Karpas-422 (cell line): ENCODE data around the gene GRIN3B. TPM values are rescaled to one million over a fixed set of nuclear protein-coding genes. Genes with fewer than 3 reads are reported as not detected.
A peak's percentile ranks its signal among the peaks of the same experiment; 100 is the strongest.

Experiments used
- DNase-seq: peaks from one replicate; pipeline ENCODE4 v3.0.0-alpha.2; 2015
- H2AFZ ChIP-seq: fragments of 200-600 bp; sonication (generic); 2 replicates; pipeline ENCODE4 v1.6.1; 2014; ENCODE audit warnings: antibody characterized with exemption, low read length, mixed read lengths
- H3K27ac ChIP-seq: fragments of 200-600 bp; sonication (generic); 2 replicates; pipeline ENCODE4 v1.5.1; 2014; ENCODE audit warnings: mild to moderate bottlenecking, low read length, moderate library complexity
- H3K27me3 ChIP-seq: fragments of 200-600 bp; sonication (generic); 2 replicates; pipeline ENCODE4 v1.6.1; 2014; ENCODE audit warnings: low read length, mixed read lengths
- H3K36me3 ChIP-seq: fragments of 200-600 bp; sonication (generic); 2 replicates; pipeline ENCODE4 v1.6.1; 2014; ENCODE audit warnings: low read length, mixed read lengths; ENCODE audit not compliant: insufficient read depth
- H3K4me1 ChIP-seq: fragments of 200-600 bp; sonication (generic); 2 replicates; pipeline ENCODE4 v1.6.1; 2014; ENCODE audit warnings: mild to moderate bottlenecking, low read length, mixed read lengths
- H3K4me2 ChIP-seq: fragments of 200-600 bp; sonication (generic); 2 replicates; pipeline ENCODE4 v1.6.1; 2014; ENCODE audit warnings: low read length, low read depth, mild to moderate bottlenecking; ENCODE audit not compliant: poor library complexity, severe bottlenecking
- H3K4me3 ChIP-seq: fragments of 200-600 bp; sonication (generic); 2 replicates; pipeline ENCODE4 v1.5.1; 2014; ENCODE audit warnings: mild to moderate bottlenecking, antibody characterized with exemption, low read length, mixed read lengths
- H3K79me2 ChIP-seq: fragments of 200-600 bp; sonication (generic); 2 replicates; pipeline ENCODE4 v1.6.1; 2014; ENCODE audit warnings: mild to moderate bottlenecking, low read length, mixed read lengths
- H3K9ac ChIP-seq: fragments of 200-600 bp; sonication (generic); 2 replicates; pipeline ENCODE4 v1.6.0; 2014; ENCODE audit warnings: low read length
- H3K9me2 ChIP-seq: fragments of 200-600 bp; sonication (generic), shearing (Covaris generic); replicated peaks from 2 replicates; pipeline ENCODE4 v1.6.0; 2014; ENCODE audit warnings: mild to moderate bottlenecking, low read length, moderate library complexity; ENCODE audit not compliant: insufficient read depth
- H3K9me3 ChIP-seq: fragments of 300-700, 200-600 bp; sonication (generic); 2 replicates; pipeline ENCODE4 v1.6.1; 2014; ENCODE audit warnings: low read length, mixed read lengths
- H4K20me1 ChIP-seq: fragments of 200-600 bp; sonication (generic); 2 replicates; pipeline ENCODE4 v1.6.1; 2014; ENCODE audit warnings: mild to moderate bottlenecking, antibody characterized with exemption, low read length, low read depth; ENCODE audit not compliant: insufficient read depth
- total RNA-seq: library from RNA; depleted of rRNA; stranded (reverse); fragments of >200 nt; shearing (Covaris generic); gene quantifications from 2 replicates; pipeline ENCODE4 v1.2.3, GENCODE V29; 2014; ENCODE audit warnings: low replicate concordance

The GRIN3B gene
- total RNA-seq, 1 experiment from 2014 or later, result not detected

DNA sequence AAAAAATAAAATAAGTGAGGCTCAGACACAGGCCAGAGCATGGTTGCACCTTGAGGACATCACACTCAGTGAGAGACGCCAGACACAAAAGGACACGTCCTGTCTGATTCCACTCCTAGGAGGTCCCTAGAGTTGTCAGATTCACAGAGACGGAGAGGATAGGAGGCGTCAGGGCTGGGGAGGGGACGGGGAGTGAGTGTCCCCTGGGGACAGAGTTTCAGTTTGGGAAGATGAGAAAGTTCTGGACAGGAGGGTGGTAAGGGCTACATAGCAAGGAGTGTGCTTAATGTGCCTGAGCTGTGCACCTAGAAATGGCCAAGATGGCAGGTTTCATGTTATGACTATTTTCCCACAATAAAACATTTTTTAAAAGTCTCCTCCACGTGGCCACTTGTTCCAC lies 2.2 kb upstream of the GRIN3B start:
- no peak overlapping the region for H3K4me3 ChIP-seq
- no peaks in the 10 kb centered on the region for H3K4me1 ChIP-seq
- H3K27me3 ChIP-seq, result no peaks in the 10 kb centered on the region
- no peak overlapping the region for H3K4me2 ChIP-seq
- no peak overlapping the region for H3K9ac ChIP-seq
- no peak overlapping the region for H2AFZ ChIP-seq
- H3K9me3 ChIP-seq, result no peaks in the 10 kb centered on the region
- DNase-seq, result no peak
- no peak overlapping the region for H3K27ac ChIP-seq
- no peaks in the 10 kb centered on the region for H3K9me2 ChIP-seq
- H3K36me3 ChIP-seq, result 0 out of 2 replicates have a peak, but pooled peaks cover under 1% of the 10 kb centered on the region
- no peaks in the 10 kb centered on the region for H3K79me2 ChIP-seq
- peaks cover 15% of the 10 kb centered on the region; the same call in 1 of the 2 replicates for H4K20me1 ChIP-seq

DNA sequence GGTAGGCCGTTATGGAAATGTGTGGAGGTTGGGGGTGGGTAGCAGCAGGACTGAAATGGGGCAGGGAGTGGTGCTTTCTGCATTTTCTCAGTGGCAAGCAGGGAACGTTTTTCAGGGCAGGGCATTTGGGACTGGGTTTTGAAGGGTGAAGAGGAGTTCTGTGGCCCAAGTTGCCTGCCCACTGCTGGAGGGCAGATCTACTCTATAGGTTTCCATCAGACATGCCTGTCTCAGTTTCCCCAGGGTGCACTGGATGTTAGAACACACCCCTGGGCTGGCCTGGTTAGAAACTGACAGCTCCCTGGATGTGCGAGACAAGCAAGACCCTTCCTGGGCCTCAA lies 870 bp upstream of the GRIN3B start:
- H4K20me1 ChIP-seq, result peaks cover 13% of the 10 kb centered on the region; the same call in 1 of the 2 replicates
- no peak overlapping the region for H3K9ac ChIP-seq
- no peak overlapping the region for H2AFZ ChIP-seq
- no peak overlapping the region for H3K4me3 ChIP-seq
- H3K9me2 ChIP-seq, result no peaks in the 10 kb centered on the region
- no peaks in the 10 kb centered on the region for H3K36me3 ChIP-seq
- no peaks in the 10 kb centered on the region for H3K4me1 ChIP-seq
- no peak overlapping the region for H3K4me2 ChIP-seq
- no peaks in the 10 kb centered on the region for H3K79me2 ChIP-seq
- DNase-seq, result no peak
- no peak overlapping the region for H3K27ac ChIP-seq
- H3K9me3 ChIP-seq, result no peaks in the 10 kb centered on the region
- no peaks in the 10 kb centered on the region for H3K27me3 ChIP-seq

GRCh38 chr19:1000591-1001537 lies 645 bp downstream of the GRIN3B start:
- Histone ChIP-seq H3K9ac (no peak overlapping the region), H3K27me3 (no peaks in the 10 kb centered on the region), H4K20me1 (peaks cover 9% of the 10 kb centered on the region; the same call in 1 of the 2 replicates), H3K27ac (no peak overlapping the region), H2AFZ (no peak overlapping the region), H3K9me2 (no peaks in the 10 kb centered on the region), H3K9me3 (no peaks in the 10 kb centered on the region), H3K4me3 (no peak overlapping the region), H3K4me1 (no peaks in the 10 kb centered on the region), H3K36me3 (no peaks in the 10 kb centered on the region), H3K4me2 (no peak overlapping the region), H3K79me2 (no peaks in the 10 kb centered on the region)
- no peak for DNase-seq

DNA sequence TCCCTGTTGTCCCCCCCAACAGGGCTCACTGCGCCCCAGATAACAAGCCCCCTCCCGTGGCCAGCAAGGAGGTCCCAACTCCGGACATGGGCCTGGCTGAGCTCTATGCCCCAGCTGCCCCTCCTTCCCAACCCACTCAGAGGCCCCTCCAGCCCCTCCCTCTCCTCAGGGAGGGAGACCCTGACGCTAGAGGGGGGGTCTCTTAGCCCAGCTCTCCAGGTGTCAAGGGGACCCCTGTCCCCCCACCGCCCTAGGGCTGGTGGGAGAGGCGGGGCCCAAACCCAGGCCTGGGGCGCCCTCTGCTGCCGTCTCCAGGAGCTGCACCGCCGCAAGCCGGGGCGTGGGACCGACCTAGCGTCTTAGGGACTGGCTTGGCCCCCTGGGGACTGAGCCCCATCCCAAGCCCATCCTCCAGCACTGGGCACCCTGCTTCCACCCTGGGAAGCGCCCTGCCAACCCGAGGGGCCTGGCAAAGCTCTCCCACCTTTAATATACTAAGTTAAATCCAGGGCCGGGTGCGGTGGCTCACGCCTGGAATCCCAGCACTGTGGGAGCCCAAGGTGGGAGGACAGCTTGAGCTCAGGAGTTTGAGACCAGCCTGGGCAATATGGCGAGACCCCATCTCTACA lies 1.4 kb downstream of the GRIN3B start:
- no peaks in the 10 kb centered on the region for H3K79me2 ChIP-seq
- H3K4me3 ChIP-seq, result no peak overlapping the region
- H2AFZ ChIP-seq, result no peak overlapping the region
- H3K9ac ChIP-seq, result no peak overlapping the region
- H3K9me3 ChIP-seq, result no peaks in the 10 kb centered on the region
- no peaks in the 10 kb centered on the region for H3K4me1 ChIP-seq
- H3K9me2 ChIP-seq, result no peaks in the 10 kb centered on the region
- no peaks in the 10 kb centered on the region for H3K27me3 ChIP-seq
- H3K27ac ChIP-seq, result no peak overlapping the region
- no peaks in the 10 kb centered on the region for H3K36me3 ChIP-seq
- DNase-seq, result peak; percentile 82
- H3K4me2 ChIP-seq, result no peak overlapping the region
- peaks cover 9% of the 10 kb centered on the region; the same call in 1 of the 2 replicates for H4K20me1 ChIP-seq

DNA sequence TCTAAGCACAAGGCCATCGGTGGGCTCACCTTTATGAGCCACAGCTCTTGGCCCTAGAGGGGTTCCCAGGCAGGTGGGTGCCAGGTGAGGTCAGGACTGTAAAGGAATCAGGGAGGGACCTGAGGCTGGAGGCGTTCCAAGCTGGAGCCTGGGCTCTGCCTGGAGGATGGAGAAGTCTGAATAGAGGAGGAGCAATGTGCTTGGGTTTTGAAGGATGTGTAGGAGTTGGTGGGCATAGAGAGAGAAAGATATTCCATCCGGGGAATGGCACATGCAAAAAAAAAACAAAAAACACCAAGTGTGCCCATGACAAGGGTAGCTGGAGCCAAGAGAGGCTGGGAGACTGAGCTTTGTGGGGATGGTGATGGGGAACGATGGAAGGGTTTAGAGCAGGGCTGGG lies 2.4 kb downstream of the GRIN3B start:
- Histone ChIP-seq H3K4me3 (no peak overlapping the region), H3K9me2 (no peaks in the 10 kb centered on the region), H3K4me2 (no peak overlapping the region), H2AFZ (no peak overlapping the region), H3K36me3 (no peaks in the 10 kb centered on the region), H3K4me1 (no peaks in the 10 kb centered on the region), H3K9me3 (no peaks in the 10 kb centered on the region), H3K27ac (no peak overlapping the region), H3K79me2 (no peaks in the 10 kb centered on the region), H4K20me1 (peaks cover 9% of the 10 kb centered on the region; the same call in 1 of the 2 replicates), H3K9ac (no peak overlapping the region), H3K27me3 (no peaks in the 10 kb centered on the region)
- DNase-seq, result no peak

GRCh38 chr19:1003283-1003682 lies 3.1 kb downstream of the GRIN3B start:
- DNase-seq, result no peak
- H2AFZ ChIP-seq, result no peak overlapping the region
- H3K79me2 ChIP-seq, result no peaks in the 10 kb centered on the region
- H3K9me3 ChIP-seq, result no peaks in the 10 kb centered on the region
- no peaks in the 10 kb centered on the region for H3K36me3 ChIP-seq
- H3K9ac ChIP-seq, result no peak overlapping the region
- H3K9me2 ChIP-seq, result no peaks in the 10 kb centered on the region
- H3K27me3 ChIP-seq, result no peaks in the 10 kb centered on the region
- no peaks in the 10 kb centered on the region for H3K4me1 ChIP-seq
- H3K4me2 ChIP-seq, result no peak overlapping the region
- H3K27ac ChIP-seq, result no peak overlapping the region
- peaks cover 9% of the 10 kb centered on the region; the same call in 1 of the 2 replicates for H4K20me1 ChIP-seq
- H3K4me3 ChIP-seq, result no peak overlapping the region

DNA sequence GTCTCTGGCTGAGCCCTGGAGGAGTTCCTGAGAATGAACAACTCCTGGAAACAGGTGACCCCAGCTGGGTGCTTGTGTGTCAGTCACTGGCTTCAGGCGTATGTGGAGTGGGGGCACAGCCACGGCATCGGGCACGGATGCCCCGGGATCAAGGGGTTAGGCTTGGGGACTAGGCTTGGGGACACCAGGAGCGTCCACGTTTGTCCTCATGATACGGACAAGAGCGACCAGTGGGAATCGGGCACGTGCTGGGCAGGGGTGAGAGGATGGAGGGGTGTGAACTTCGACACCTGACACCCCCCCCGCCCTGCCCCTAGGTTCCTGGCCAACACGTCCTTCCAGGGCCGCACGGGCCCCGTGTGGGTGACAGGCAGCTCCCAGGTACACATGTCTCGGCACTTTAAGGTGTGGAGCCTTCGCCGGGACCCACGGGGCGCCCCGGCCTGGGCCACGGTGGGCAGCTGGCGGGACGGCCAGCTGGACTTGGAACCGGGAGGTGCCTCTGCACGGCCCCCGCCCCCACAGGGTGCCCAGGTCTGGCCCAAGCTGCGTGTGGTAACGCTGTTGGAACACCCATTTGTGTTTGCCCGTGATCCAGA lies 4.1 kb downstream of the GRIN3B start:
- Histone ChIP-seq H2AFZ (no peak overlapping the region), H3K4me2 (no peak overlapping the region), H3K79me2 (no peaks in the 10 kb centered on the region), H3K36me3 (no peaks in the 10 kb centered on the region), H3K4me3 (no peak overlapping the region), H3K27ac (no peak overlapping the region), H4K20me1 (peaks cover 5% of the 10 kb centered on the region; the same call in 1 of the 2 replicates), H3K9me2 (no peaks in the 10 kb centered on the region), H3K9me3 (no peaks in the 10 kb centered on the region), H3K27me3 (no peaks in the 10 kb centered on the region), H3K4me1 (no peaks in the 10 kb centered on the region), H3K9ac (no peak overlapping the region)
- DNase-seq, result no peak
